K562 (cell line): ENCODE measurements around the gene LCA5. TPM values are rescaled to one million over a fixed set of nuclear protein-coding genes. Genes with fewer than 3 reads are reported as not detected.

Experiments
- CBX5 ChIP-seq: IDR thresholded peaks from 2 replicates; pipeline ENCODE4 v1.6.1; 2014; ENCODE audit warnings: low read depth, borderline replicate concordance
- CEBPB ChIP-seq: fragments of 450-650 bp; IDR thresholded peaks from 2 replicates; pipeline ENCODE4 v1.6.1; 2016; ENCODE audit warnings: missing genetic modification characterization, missing compliant biosample characterization
- CGGBP1 ChIP-seq: fragments of 250-450 bp; sonication (Bioruptor Pico); IDR thresholded peaks from 2 replicates; pipeline ENCODE4 v1.9.0; 2021; ENCODE audit warnings: mild to moderate bottlenecking
- COPS2 ChIP-seq: fragments of 450-650 bp; conservative IDR thresholded peaks from 2 replicates; pipeline ENCODE4 v1.6.1; 2016; ENCODE audit warnings: mild to moderate bottlenecking, moderate library complexity
- CREBBP ChIP-seq: IDR thresholded peaks from one replicate; pipeline ENCODE4 v1.6.1; 2012; ENCODE audit warnings: low read depth, mild to moderate bottlenecking, control low read depth, inconsistent platforms, low read length
- CTCFL ChIP-seq: IDR thresholded peaks from 2 replicates; pipeline ENCODE4 v1.6.1; 2011; ENCODE audit warnings: borderline replicate concordance, low read depth, mild to moderate bottlenecking, moderate library complexity, low read length; ENCODE audit not compliant: insufficient read depth, poor library complexity, severe bottlenecking
- ESRRA ChIP-seq: fragments of 450-650 bp; IDR thresholded peaks from 2 replicates; pipeline ENCODE4 v1.6.1; 2014; ENCODE audit warnings: low read depth, mild to moderate bottlenecking, moderate library complexity, borderline replicate concordance
- GATAD2A ChIP-seq: fragments of 450-650 bp; IDR thresholded peaks from 2 replicates; pipeline ENCODE4 v1.6.1; 2017
- HDAC6 ChIP-seq: IDR thresholded peaks from 2 replicates; pipeline ENCODE4 v1.6.1; 2012; ENCODE audit warnings: low read depth, mild to moderate bottlenecking, control low read depth, inconsistent platforms, low read length, moderate library complexity
- HEY1 ChIP-seq: fragments of 250-450 bp; sonication (Bioruptor Pico); IDR thresholded peaks from 2 replicates; pipeline ENCODE4 v1.5.0; 2020; ENCODE audit warnings: mild to moderate bottlenecking, moderate library complexity, borderline replicate concordance
- ID3 ChIP-seq, 2 experiments: fragments of 250-450 bp in 1 of 2; fragments of 450-650 bp in 1 of 2; sonication (Bioruptor Pico) in 1 of 2; IDR thresholded peaks; 2 replicates each; pipeline versions ENCODE4 v1.6.1 to v1.8.0; 2016 to 2021; ENCODE audit warnings: mild to moderate bottlenecking in 2 of 2, moderate library complexity in 2 of 2, missing compliant biosample characterization in 1 of 2, missing genetic modification characterization in 1 of 2
- IRF9 ChIP-seq: fragments of 450-650 bp; IDR thresholded peaks from 2 replicates; pipeline ENCODE4 v1.6.1; 2016; ENCODE audit warnings: missing biosample characterization, missing genetic modification characterization
- MNT ChIP-seq, 2 experiments: fragments of 450-650 bp; conservative IDR thresholded peaks; 2 replicates each; pipeline ENCODE4 v1.6.1; 2017; ENCODE audit warnings: mild to moderate bottlenecking in 2 of 2, moderate library complexity in 2 of 2
- MXI1 ChIP-seq: IDR thresholded peaks from 2 replicates; pipeline ENCODE4 v1.6.1; 2011; ENCODE audit warnings: low read depth, mild to moderate bottlenecking, improper control_type of control experiment, low read length
- NR2F6 ChIP-seq: fragments of 450-650 bp; formaldehyde crosslinking; IDR thresholded peaks from 2 replicates; pipeline ENCODE4 v1.4.0; 2020; ENCODE audit warnings: mild to moderate bottlenecking
- NRF1 ChIP-seq, 2 experiments: fragments of 450-650 bp; IDR thresholded peaks in 1 of 2; conservative IDR thresholded peaks in 1 of 2; 2 replicates each; pipeline ENCODE4 v1.6.1; 2014; ENCODE audit warnings: mild to moderate bottlenecking in 2 of 2
- POLR2A ChIP-seq: fragments of 450-650 bp; conservative IDR thresholded peaks from 2 replicates; pipeline ENCODE4 v1.6.1; 2016
- TAF9B ChIP-seq: fragments of 450-650 bp; IDR thresholded peaks from 2 replicates; pipeline ENCODE4 v1.6.1; 2018; ENCODE audit warnings: mild to moderate bottlenecking; ENCODE audit not compliant: partially characterized antibody
- THRA ChIP-seq: fragments of 450-650 bp; IDR thresholded peaks from 2 replicates; pipeline ENCODE4 v1.6.1; 2017; ENCODE audit warnings: mild to moderate bottlenecking, moderate library complexity
- XRCC5 ChIP-seq: fragments of 200-400 bp; formaldehyde crosslinking; IDR thresholded peaks from 2 replicates; pipeline ENCODE4 v1.6.1; 2017; ENCODE audit warnings: low read depth, mild to moderate bottlenecking, low read length
- ZNF143 ChIP-seq: sonication (generic); formaldehyde crosslinking; IDR thresholded peaks from 2 replicates; pipeline ENCODE4 v1.9.0; 2022; ENCODE audit warnings: mild to moderate bottlenecking, missing genetic modification reagents
- ZNF217 ChIP-seq: sonication (generic); formaldehyde crosslinking; IDR thresholded peaks from 2 replicates; pipeline ENCODE4 v1.8.0; 2022; ENCODE audit warnings: mild to moderate bottlenecking, missing genetic modification reagents
- ZNF24 ChIP-seq: fragments of 450-650 bp; IDR thresholded peaks from 2 replicates; pipeline ENCODE4 v1.6.1; 2016
- ZNF347 ChIP-seq: fragments of 450-650 bp; formaldehyde crosslinking; IDR thresholded peaks from 2 replicates; pipeline ENCODE4 v1.4.0; 2020; ENCODE audit warnings: low read depth, mild to moderate bottlenecking, moderate library complexity
- polyA plus RNA-seq, 8 experiments: library from polyadenylated mRNA; depleted of rRNA in 4 of 8; stranded (reverse) in 5 of 8; unstranded in 3 of 8; fragments of >200 nt; fragmentation: Nextera tagmentation in 2 of 8; fragmentation: Illumina TruSeq in 1 of 8; extraction: Ambion mirVana in 2 of 8; extraction: Trizol in 1 of 8; gene quantifications; 2 replicates each; pipeline versions ENCODE4 v1.2.1 to v1.2.3, GENCODE V29; 2011 to 2014; ENCODE audit warnings: inconsistent platforms in 1 of 8, missing spikeins in 1 of 8
- total RNA-seq, 7 experiments: library from RNA; depleted of rRNA in 6 of 7; stranded (reverse); fragments of >200 nt in 6 of 7; fragmentation: Illumina TruSeq in 2 of 7; extraction: Trizol in 2 of 7; gene quantifications; 2 replicates each; pipeline versions ENCODE4 v1.2.1 to v1.2.3, GENCODE V29; 2011 to 2021; ENCODE audit warnings: low replicate concordance in 1 of 7

Gene LCA5
- total and polyA plus RNA-seq, 9 of the 15 experiments (the other 6 are each of a cell fraction or from before 2014, with no cell fraction given) = 1.0 to 3.4 (median 1.8) TPM

DNA sequence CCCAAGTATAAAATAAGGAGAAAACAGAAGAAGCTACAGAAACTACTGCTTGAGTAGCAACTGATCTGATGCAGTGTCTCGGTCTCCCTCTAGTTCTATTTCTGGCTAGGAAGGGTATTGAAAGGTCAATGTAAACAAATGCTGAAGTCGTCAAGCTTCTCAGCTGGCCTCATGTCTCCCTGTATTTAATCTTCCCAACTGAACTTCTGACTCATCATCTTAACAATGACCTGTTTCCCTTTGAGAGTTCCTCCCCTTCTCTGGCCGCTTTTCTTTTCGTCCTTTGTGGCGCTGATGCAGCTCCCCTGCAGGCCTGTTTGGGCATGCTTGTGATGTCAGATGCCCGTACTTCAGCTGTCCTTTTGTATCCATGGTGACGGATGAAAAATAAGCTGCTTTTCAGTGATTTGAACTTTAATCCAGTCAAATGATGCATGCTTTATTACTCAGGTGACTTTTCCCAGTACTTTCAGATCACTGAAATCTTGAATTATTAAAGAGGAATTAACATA is 7.8 kb upstream of the LCA5 start (continued):
- TF ChIP-seq ID3 (CRISPR knock-in tag; IDR thresholded peaks at IDR 0.05) (no peak), ID3 (tag; IDR thresholded peaks at IDR 0.05) (no peak), CREBBP (no peak), ESRRA (peak; percentile 91), IRF9 (no peak), ZNF143 (CRISPR knock-in tag) (no peak), NR2F6 (no peak), ZNF217 (CRISPR knock-in tag) (no peak), MXI1 (peak; percentile 62; the same call in 1 of the 2 replicates), CEBPB (tag) (no peak), CBX5 (no peak), CGGBP1 (CRISPR knock-in tag) (no peak), HDAC6 (no peak), GATAD2A (0 out of 2 replicates have a peak, but pooled peaks have one; percentile 14), HEY1 (CRISPR knock-in tag) (no peak), ZNF347 (CRISPR knock-in tag) (no peak), ZNF24 (peak; percentile 53; the same call in 1 of the 2 replicates), CTCFL (no peak), POLR2A (no peak), COPS2 (no peak), XRCC5 (no peak), MNT (conservative IDR thresholded peaks at IDR 0.05) (peak; percentile 76 to 86), NRF1 (conservative IDR thresholded peaks at IDR 0.05 in 1 of 2, IDR thresholded peaks at IDR 0.05 in 1 of 2) (peak; percentile 65 to 70), THRA (no peak), TAF9B (peak; percentile 98)
